ENCODE results near the gene CABLES1.

The CABLES1 gene

DNA sequence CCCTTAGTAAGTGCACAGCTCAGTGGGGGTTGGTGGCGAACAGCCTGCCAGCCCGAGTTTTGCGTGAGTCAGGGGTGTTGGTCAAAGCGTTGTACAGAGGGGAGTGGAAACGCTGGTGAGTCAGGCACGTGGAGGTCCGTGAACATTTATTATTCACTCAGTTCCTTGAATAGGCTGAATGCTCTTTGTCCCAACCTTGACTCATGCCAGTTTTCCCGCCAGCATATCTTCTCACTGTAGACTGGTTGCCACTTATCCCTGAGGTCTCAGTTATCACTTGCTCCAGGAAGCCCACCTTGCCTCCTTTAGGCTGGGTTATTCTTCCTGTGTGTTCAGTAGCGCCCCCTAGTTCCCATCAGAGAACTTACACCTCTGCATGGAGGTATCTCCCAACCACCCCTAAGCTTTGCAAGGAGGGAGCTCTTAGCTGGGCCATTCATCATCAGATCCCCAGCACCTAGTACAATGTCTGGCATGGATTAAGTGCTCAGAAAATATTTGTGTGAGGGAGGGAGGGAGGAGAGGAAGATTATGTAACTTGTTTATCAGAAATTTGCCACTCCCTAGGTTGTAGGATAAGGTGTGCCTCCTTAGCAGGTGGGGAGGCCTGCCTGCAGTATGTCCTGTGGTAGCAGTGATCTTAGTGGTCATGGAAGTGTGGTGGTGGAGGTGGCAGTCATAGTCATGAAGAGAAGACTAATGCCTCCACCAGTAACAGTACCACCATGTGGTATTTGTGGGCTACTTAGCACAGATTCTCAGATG lies 72.1 kb downstream of the CABLES1 start:
- Histone ChIP-seq H3K36me3 (ENCODE audit: low read depth) (no peaks in the 10 kb centered on the region), H3K27me3 (ENCODE audit: insufficient read depth, poor library complexity, severe bottlenecking) (no peaks in the 10 kb centered on the region), H3K9me3 (ENCODE audit: severe bottlenecking) (no peaks in the 10 kb centered on the region), H3K4me3 (ENCODE audit: severe bottlenecking) (no peak overlapping the region), H3K4me1 (ENCODE audit: insufficient read depth, poor library complexity, severe bottlenecking) (no peaks in the 10 kb centered on the region), H3K27ac (ENCODE audit: poor library complexity, severe bottlenecking) (no peak overlapping the region)
- ATAC-seq (ENCODE audit: low read depth) (no peak), DNase-seq (ENCODE audit: low spot score) (no peak)
- no peak for TF ChIP-seq CTCF (IDR thresholded peaks at IDR 0.05; ENCODE audit: poor library complexity, severe bottlenecking)

GRCh38 chr18:23207994-23208393 lies 72.7 kb downstream of the CABLES1 start:
- no peaks in the 10 kb centered on the region for H3K36me3 ChIP-seq (ENCODE audit: low read depth)
- DNase-seq (ENCODE audit: low spot score): no peak
- H3K27ac ChIP-seq (ENCODE audit: poor library complexity, severe bottlenecking): no peak overlapping the region
- no peaks in the 10 kb centered on the region for H3K9me3 ChIP-seq (ENCODE audit: severe bottlenecking)
- H3K27me3 ChIP-seq (ENCODE audit: insufficient read depth, poor library complexity, severe bottlenecking): no peaks in the 10 kb centered on the region
- ATAC-seq (ENCODE audit: low read depth): no peak
- H3K4me1 ChIP-seq (ENCODE audit: insufficient read depth, poor library complexity, severe bottlenecking): no peaks in the 10 kb centered on the region
- no peak for TF ChIP-seq CTCF (IDR thresholded peaks at IDR 0.05; ENCODE audit: poor library complexity, severe bottlenecking)
- H3K4me3 ChIP-seq (ENCODE audit: severe bottlenecking): no peak overlapping the region

GRCh38 chr18:23208600-23208999 lies 73.3 kb downstream of the CABLES1 start:
- ATAC-seq (ENCODE audit: low read depth) (no peak), DNase-seq (ENCODE audit: low spot score) (no peak)
- Histone ChIP-seq H3K27ac (ENCODE audit: poor library complexity, severe bottlenecking) (no peak overlapping the region), H3K4me3 (ENCODE audit: severe bottlenecking) (no peak overlapping the region), H3K4me1 (ENCODE audit: insufficient read depth, poor library complexity, severe bottlenecking) (no peaks in the 10 kb centered on the region), H3K27me3 (ENCODE audit: insufficient read depth, poor library complexity, severe bottlenecking) (no peaks in the 10 kb centered on the region), H3K9me3 (ENCODE audit: severe bottlenecking) (no peaks in the 10 kb centered on the region), H3K36me3 (ENCODE audit: low read depth) (no peaks in the 10 kb centered on the region)
- no peak for TF ChIP-seq CTCF (IDR thresholded peaks at IDR 0.05; ENCODE audit: poor library complexity, severe bottlenecking)

- H3K27ac ChIP-seq (ENCODE audit: poor library complexity, severe bottlenecking): no peak overlapping the region
- DNase-seq (ENCODE audit: low spot score): no peak
- H3K27me3 ChIP-seq (ENCODE audit: insufficient read depth, poor library complexity, severe bottlenecking): no peaks in the 10 kb centered on the region
- no peaks in the 10 kb centered on the region for H3K4me1 ChIP-seq (ENCODE audit: insufficient read depth, poor library complexity, severe bottlenecking)
- H3K4me3 ChIP-seq (ENCODE audit: severe bottlenecking): no peak overlapping the region
- no peaks in the 10 kb centered on the region for H3K9me3 ChIP-seq (ENCODE audit: severe bottlenecking)
- no peak for TF ChIP-seq CTCF (IDR thresholded peaks at IDR 0.05; ENCODE audit: poor library complexity, severe bottlenecking)
- H3K36me3 ChIP-seq (ENCODE audit: low read depth): no peaks in the 10 kb centered on the region
- peak; percentile 42; the same call in 1 of the 3 replicates for ATAC-seq (ENCODE audit: low read depth)
Measured at GRCh38 chr18:23209031-23209430, 73.7 kb downstream of the CABLES1 start.

DNA sequence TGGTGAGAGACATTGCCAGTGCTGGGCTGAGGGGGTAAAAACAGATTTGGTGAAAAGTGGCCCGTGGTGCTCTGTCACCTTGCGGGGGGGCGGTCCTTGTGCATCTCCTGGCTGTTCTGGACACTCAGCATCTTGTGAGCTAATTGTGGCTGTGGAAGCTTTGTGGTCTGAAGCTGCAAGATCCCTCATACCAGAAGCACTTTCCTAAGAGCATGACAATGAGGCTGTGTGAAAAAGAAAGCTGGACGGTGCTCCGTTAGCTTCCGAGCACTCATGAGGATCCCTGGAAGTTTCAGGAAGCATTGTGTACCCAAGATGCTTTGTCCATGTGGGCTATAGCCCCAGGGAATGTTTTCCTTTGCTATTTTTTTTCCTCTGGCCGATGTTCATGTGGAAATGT lies 74.5 kb downstream of the CABLES1 start:
- H3K27ac ChIP-seq (ENCODE audit: poor library complexity, severe bottlenecking): no peak overlapping the region
- no peaks in the 10 kb centered on the region for H3K36me3 ChIP-seq (ENCODE audit: low read depth)
- DNase-seq (ENCODE audit: low spot score) (no peak), ATAC-seq (ENCODE audit: low read depth) (no peak)
- no peak overlapping the region for H3K4me3 ChIP-seq (ENCODE audit: severe bottlenecking)
- no peaks in the 10 kb centered on the region for H3K9me3 ChIP-seq (ENCODE audit: severe bottlenecking)
- TF ChIP-seq CTCF (IDR thresholded peaks at IDR 0.05; ENCODE audit: poor library complexity, severe bottlenecking): no peak
- H3K4me1 ChIP-seq (ENCODE audit: insufficient read depth, poor library complexity, severe bottlenecking): no peaks in the 10 kb centered on the region
- H3K27me3 ChIP-seq (ENCODE audit: insufficient read depth, poor library complexity, severe bottlenecking): no peaks in the 10 kb centered on the region

All from RWPE2 (cell line).